Testis (tissue), 2 donors: ENCODE measurements around the gene OR7D4.

Source experiments
- POLR2A ChIP-seq: fragments of 450-650 bp; IDR thresholded peaks from one replicate; pipeline ENCODE4 v1.6.1; 2017; ENCODE audit warnings: antibody characterized with exemption, mild to moderate bottlenecking, moderate library complexity
- TF ChIP-seq, protein P1 (sequence below), 3 experiments: fragments of 450-650 bp in 2 of 3; fragments of 200-600 bp in 1 of 3; sonication (generic) in 1 of 3; IDR thresholded peaks; one replicate each; pipeline ENCODE4 v1.5.1; 2016 to 2019; ENCODE audit warnings: antibody characterized with exemption in 3 of 3, mild to moderate bottlenecking in 2 of 3, moderate library complexity in 1 of 3

DNA sequence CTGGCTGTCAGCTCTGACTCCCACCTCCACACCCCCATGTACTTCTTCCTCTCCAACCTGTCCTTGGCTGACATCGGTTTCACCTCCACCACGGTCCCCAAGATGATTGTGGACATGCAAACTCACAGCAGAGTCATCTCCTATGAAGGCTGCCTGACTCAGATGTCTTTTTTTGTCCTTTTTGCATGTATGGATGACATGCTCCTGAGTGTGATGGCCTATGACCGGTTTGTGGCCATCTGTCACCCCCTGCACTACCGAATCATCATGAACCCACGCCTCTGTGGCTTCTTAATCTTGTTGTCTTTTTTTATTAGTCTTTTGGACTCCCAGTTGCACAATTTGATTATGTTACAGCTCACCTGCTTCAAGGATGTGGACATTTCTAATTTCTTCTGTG lies 31.8 kb upstream of the OR7D4 start:
- TF ChIP-seq, protein P1, sequence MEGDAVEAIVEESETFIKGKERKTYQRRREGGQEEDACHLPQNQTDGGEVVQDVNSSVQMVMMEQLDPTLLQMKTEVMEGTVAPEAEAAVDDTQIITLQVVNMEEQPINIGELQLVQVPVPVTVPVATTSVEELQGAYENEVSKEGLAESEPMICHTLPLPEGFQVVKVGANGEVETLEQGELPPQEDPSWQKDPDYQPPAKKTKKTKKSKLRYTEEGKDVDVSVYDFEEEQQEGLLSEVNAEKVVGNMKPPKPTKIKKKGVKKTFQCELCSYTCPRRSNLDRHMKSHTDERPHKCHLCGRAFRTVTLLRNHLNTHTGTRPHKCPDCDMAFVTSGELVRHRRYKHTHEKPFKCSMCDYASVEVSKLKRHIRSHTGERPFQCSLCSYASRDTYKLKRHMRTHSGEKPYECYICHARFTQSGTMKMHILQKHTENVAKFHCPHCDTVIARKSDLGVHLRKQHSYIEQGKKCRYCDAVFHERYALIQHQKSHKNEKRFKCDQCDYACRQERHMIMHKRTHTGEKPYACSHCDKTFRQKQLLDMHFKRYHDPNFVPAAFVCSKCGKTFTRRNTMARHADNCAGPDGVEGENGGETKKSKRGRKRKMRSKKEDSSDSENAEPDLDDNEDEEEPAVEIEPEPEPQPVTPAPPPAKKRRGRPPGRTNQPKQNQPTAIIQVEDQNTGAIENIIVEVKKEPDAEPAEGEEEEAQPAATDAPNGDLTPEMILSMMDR (IDR thresholded peaks at IDR 0.05), result no peak
- TF ChIP-seq POLR2A, result no peak
